Smooth muscle cell (in vitro differentiated cells): ENCODE measurements around the gene NKX1-1. TPM values are rescaled to one million over a fixed set of nuclear protein-coding genes. Genes with fewer than 3 reads are reported as not detected.

ENCODE experiments used
- DNase-seq: peaks from one replicate; lab custom pipeline; 2025; ENCODE audit not compliant: unreplicated experiment; lab: John Stamatoyannopoulos, UW
- H2AFZ ChIP-seq: fragments of 200-600 bp; sonication (generic); 2 replicates; pipeline ENCODE4 v1.6.0; 2016; ENCODE audit warnings: antibody characterized with exemption, low read depth, mild to moderate bottlenecking
- H3F3A ChIP-seq: fragments of 200-600 bp; sonication (generic); 2 replicates; pipeline ENCODE4 v1.6.0; 2017; ENCODE audit warnings: antibody characterized with exemption, low read depth
- H3K27ac ChIP-seq: fragments of 200-600 bp; sonication (generic); 2 replicates; pipeline ENCODE4 v1.5.1; 2016; ENCODE audit warnings: low read depth, mild to moderate bottlenecking
- H3K27me3 ChIP-seq: fragments of 200-600 bp; sonication (generic); 2 replicates; pipeline ENCODE4 v1.6.1; 2016; ENCODE audit warnings: low read depth, mild to moderate bottlenecking
- H3K36me3 ChIP-seq: fragments of 200-600 bp; sonication (generic); 2 replicates; pipeline ENCODE4 v1.5.1; 2016; ENCODE audit warnings: low read depth
- H3K4me1 ChIP-seq: fragments of 200-600 bp; sonication (generic); 2 replicates; pipeline ENCODE4 v1.5.1; 2016; ENCODE audit warnings: low read depth
- H3K4me2 ChIP-seq: fragments of 200-600 bp; sonication (generic); 2 replicates; pipeline ENCODE4 v1.6.0; 2016; ENCODE audit warnings: mild to moderate bottlenecking
- H3K4me3 ChIP-seq: fragments of 200-600 bp; sonication (generic); 2 replicates; pipeline ENCODE4 v1.5.1; 2016; ENCODE audit warnings: mild to moderate bottlenecking
- H3K79me2 ChIP-seq: fragments of 200-600 bp; sonication (generic); 2 replicates; pipeline ENCODE4 v1.6.0; 2016; ENCODE audit warnings: low read depth, mild to moderate bottlenecking
- H3K9ac ChIP-seq: fragments of 200-600 bp; sonication (generic); 2 replicates; pipeline ENCODE4 v1.6.0; 2016; ENCODE audit warnings: low read depth
- H3K9me3 ChIP-seq: fragments of 200-600 bp; sonication (generic); replicated peaks from 2 replicates; pipeline ENCODE4 v1.5.1; 2016; ENCODE audit warnings: low read depth
- H4K20me1 ChIP-seq: fragments of 200-600 bp; sonication (generic); 2 replicates; pipeline ENCODE4 v1.6.0; 2016; ENCODE audit warnings: low read depth
- CTCF ChIP-seq: fragments of 200-600 bp; sonication (generic); IDR thresholded peaks from 2 replicates; pipeline ENCODE4 v1.5.1; 2017; ENCODE audit warnings: borderline replicate concordance, mild to moderate bottlenecking, antibody characterized with exemption; ENCODE audit not compliant: insufficient read depth, poor library complexity, severe bottlenecking
- WGBS: methylation state at CpG from one replicate; pipeline ENCODE4 v1.1.7; 2016; ENCODE audit warnings: low lambda C conversion rate; 5-methylcytosine and 5-hydroxymethylcytosine counted together
- polyA plus RNA-seq: library from polyadenylated mRNA; unstranded; fragments of >200 nt; fragmentation: Nextera tagmentation; extraction: Ambion mirVana; gene quantifications from 2 replicates; pipeline ENCODE4 v1.2.1, GENCODE V29; 2016
- total RNA-seq: library from RNA; depleted of rRNA; stranded (reverse); fragments of >200 nt; gene quantifications from 2 replicates; pipeline ENCODE4 v1.2.3, GENCODE V29; 2014

Gene NKX1-1
- total and polyA plus RNA-seq, 2 experiments from 2014 or later: not detected

GRCh38 chr4:1362046-1362445, 44.2 kb downstream of the NKX1-1 start:
- DNase-seq: no peak
- Histone ChIP-seq H3F3A (no peaks in the 10 kb centered on the region), H3K9ac (no peak overlapping the region), H3K4me1 (no peaks in the 10 kb centered on the region), H3K27ac (no peak overlapping the region), H3K79me2 (no peaks in the 10 kb centered on the region), H3K9me3 (no peaks in the 10 kb centered on the region), H2AFZ (no peak overlapping the region), H3K4me3 (no peak overlapping the region), H3K27me3 (no peaks in the 10 kb centered on the region), H3K36me3 (no peaks in the 10 kb centered on the region), H4K20me1 (peaks cover 47% of the 10 kb centered on the region), H3K4me2 (no peak overlapping the region)
- WGBS: 98% methylated on average over 10 of the region's 10 CpGs
- TF ChIP-seq CTCF: no peak

- Histone ChIP-seq H3K4me3 (no peak overlapping the region), H3K4me1 (no peaks in the 10 kb centered on the region), H3K36me3 (no peaks in the 10 kb centered on the region), H4K20me1 (peaks cover 46% of the 10 kb centered on the region), H3K9me3 (no peaks in the 10 kb centered on the region), H3K79me2 (no peaks in the 10 kb centered on the region), H3K27ac (no peak overlapping the region), H3K27me3 (no peaks in the 10 kb centered on the region), H3K9ac (no peak overlapping the region), H3K4me2 (no peak overlapping the region), H2AFZ (no peak overlapping the region), H3F3A (no peaks in the 10 kb centered on the region)
- WGBS: 91% methylated on average over 14 of the region's 18 CpGs
- no peak for DNase-seq
- no peak for TF ChIP-seq CTCF
Observed at GRCh38 chr4:1361431-1361830, 44.8 kb downstream of the NKX1-1 start.

- 68% methylated on average over 29 of the region's 29 CpGs for WGBS
- Histone ChIP-seq H2AFZ (no peak overlapping the region), H3F3A (no peaks in the 10 kb centered on the region), H3K4me2 (no peak overlapping the region), H3K9me3 (no peaks in the 10 kb centered on the region), H3K4me1 (no peaks in the 10 kb centered on the region), H3K36me3 (no peaks in the 10 kb centered on the region), H3K27me3 (no peaks in the 10 kb centered on the region), H3K9ac (no peak overlapping the region), H3K27ac (no peak overlapping the region), H4K20me1 (peaks cover 38% of the 10 kb centered on the region), H3K4me3 (no peak overlapping the region), H3K79me2 (no peaks in the 10 kb centered on the region)
- DNase-seq: no peak
- no peak for TF ChIP-seq CTCF
Observed at GRCh38 chr4:1360423-1361283, 45.6 kb downstream of the NKX1-1 start.

- Histone ChIP-seq H3K79me2 (no peaks in the 10 kb centered on the region), H3K4me3 (no peak overlapping the region), H3K36me3 (no peaks in the 10 kb centered on the region), H3K9ac (no peak overlapping the region), H3K4me1 (no peaks in the 10 kb centered on the region), H2AFZ (no peak overlapping the region), H3K9me3 (no peaks in the 10 kb centered on the region), H3K27me3 (no peaks in the 10 kb centered on the region), H3K27ac (no peak overlapping the region), H3F3A (no peaks in the 10 kb centered on the region), H3K4me2 (no peak overlapping the region), H4K20me1 (peaks cover 31% of the 10 kb centered on the region)
- TF ChIP-seq CTCF: no peak
- 94% methylated on average over 16 of the region's 16 CpGs for WGBS
- DNase-seq: no peak
Observed at GRCh38 chr4:1359976-1360375, 46.3 kb downstream of the NKX1-1 start.
